ENCODE data around the gene UTP25. TPM values are rescaled to one million over a fixed set of nuclear protein-coding genes. Genes with fewer than 3 reads are reported as not detected.

The UTP25 gene
- total RNA-seq, 1 experiment from 2014 or later, result 12.7 TPM

- TF ChIP-seq ZBTB33 (IDR thresholded peaks at IDR 0.05; ENCODE audit: extremely low read depth, insufficient replicate concordance, low read length) (no peak), SP1 (IDR thresholded peaks at IDR 0.05; ENCODE audit: low read depth) (peak; percentile 72), ZNF274 (IDR thresholded peaks at IDR 0.05; ENCODE audit: low read depth, low read length) (no peak)
Measured at GRCh38 chr1:209805875-209806760, 21.7 kb upstream of the UTP25 start, which contains the start of gene IRF6 (continued).

- no TSS peak for BruUV-seq (replicated peaks)
- no peak overlapping the region for H3K4me3 ChIP-seq (replicated peaks in 1 of 2; ENCODE audit: low read depth in 1 of 2, low read length in 2 of 2)
- DNase-seq (ENCODE audit: low read depth, low spot score) (no peak), ATAC-seq (no peak)
- CTCF ChIA-PET, result interaction anchor here (1.3 to 1.6 kb wide), 3 partner anchors 9 to 20 kb away, joined by 4 to 13 read pairs (median 5); partner anchors contain the start of gene UTP25
- no peaks in the 10 kb centered on the region for H3K9me3 ChIP-seq (ENCODE audit: control insufficient read depth in 1 of 2, insufficient read depth in 1 of 2, low read depth in 1 of 2, low read length in 2 of 2)
- RAD21 ChIA-PET (ENCODE audit: low non-redundant PET in 1 of 2, low total read pairs in 2 of 2, uncharacterized antibody in 2 of 2, unreplicated experiment in 2 of 2), result no interaction called here
- no peaks in the 10 kb centered on the region for H3K9me2 ChIP-seq (ENCODE audit: insufficient read depth)
- H2AFZ ChIP-seq (ENCODE audit: low read depth, low read length, poor library complexity, severe bottlenecking), result no peak overlapping the region
- no peaks in the 10 kb centered on the region for H3K27me3 ChIP-seq (ENCODE audit: insufficient read depth, low read length)
- peaks cover 28% of the 10 kb centered on the region; the same call in 1 of the 2 replicates for H3K79me2 ChIP-seq (ENCODE audit: insufficient read depth, low read length)
- H3K4me1 ChIP-seq (ENCODE audit: control insufficient read depth in 1 of 2, insufficient read depth in 2 of 2, low read length in 2 of 2), result peaks cover 11 to 38% of the 10 kb centered on the region in 2 experiments
- no peak overlapping the region for H3K27ac ChIP-seq (ENCODE audit: low read depth, low read length)
- POLR2A ChIA-PET, result interaction anchor here (1.4 kb wide), 1 partner anchor 23 kb away, joined by 5 read pairs; the partner anchor contains the start of gene C1orf74
- H4K20me1 ChIP-seq (ENCODE audit: insufficient read depth), result no peaks in the 10 kb centered on the region
- no peaks in the 10 kb centered on the region for H3K36me3 ChIP-seq (ENCODE audit: control insufficient read depth in 1 of 2, insufficient read depth in 2 of 2, low read length in 2 of 2)
- H3K4me2 ChIP-seq (ENCODE audit: low read length), result peak overlapping the region; percentile 98
- intact Hi-C loops (cut with micrococcal nuclease), result no loop called here
- no peak overlapping the region for H3K9ac ChIP-seq (ENCODE audit: low read length)
- TF ChIP-seq EZH2phosphoT487 (IDR thresholded peaks at IDR 0.05; ENCODE audit: borderline replicate concordance) (no peak), JUND (IDR thresholded peaks at IDR 0.05) (no peak), ATF3 (IDR thresholded peaks at IDR 0.05) (no peak), ZNF274 (IDR thresholded peaks at IDR 0.05; ENCODE audit: low read depth, low read length) (no peak), ZFX (IDR thresholded peaks at IDR 0.05) (no peak), SRF (IDR thresholded peaks at IDR 0.05; ENCODE audit: low read depth) (no peak), SIN3A (IDR thresholded peaks at IDR 0.05; ENCODE audit: low read depth) (no peak; the same call in 1 of the 2 replicates), TCF7L2 (IDR thresholded peaks at IDR 0.05; ENCODE audit: borderline replicate concordance, extremely low read depth, insufficient read depth, insufficient read length) (no peak), FOSL1 (IDR thresholded peaks at IDR 0.05; ENCODE audit: low read depth) (no peak), EZH2 (IDR thresholded peaks at IDR 0.05) (no peak), CBX3 (IDR thresholded peaks at IDR 0.05; ENCODE audit: low read depth) (no peak), POLR2AphosphoS5 (IDR thresholded peaks at IDR 0.05; ENCODE audit: low read depth, low read length) (no peak), ELF1 (IDR thresholded peaks at IDR 0.05; ENCODE audit: borderline replicate concordance, low read depth) (no peak), SP1 (IDR thresholded peaks at IDR 0.05; ENCODE audit: low read depth) (no peak), YY1 (IDR thresholded peaks at IDR 0.05; ENCODE audit: extremely low read depth, insufficient replicate concordance, low read depth, low read length) (no peak), POLR2A (IDR thresholded peaks at IDR 0.05; ENCODE audit: borderline replicate concordance, extremely low read depth, insufficient read depth, insufficient read length) (no peak)
- TF ChIP-seq, protein P1, sequence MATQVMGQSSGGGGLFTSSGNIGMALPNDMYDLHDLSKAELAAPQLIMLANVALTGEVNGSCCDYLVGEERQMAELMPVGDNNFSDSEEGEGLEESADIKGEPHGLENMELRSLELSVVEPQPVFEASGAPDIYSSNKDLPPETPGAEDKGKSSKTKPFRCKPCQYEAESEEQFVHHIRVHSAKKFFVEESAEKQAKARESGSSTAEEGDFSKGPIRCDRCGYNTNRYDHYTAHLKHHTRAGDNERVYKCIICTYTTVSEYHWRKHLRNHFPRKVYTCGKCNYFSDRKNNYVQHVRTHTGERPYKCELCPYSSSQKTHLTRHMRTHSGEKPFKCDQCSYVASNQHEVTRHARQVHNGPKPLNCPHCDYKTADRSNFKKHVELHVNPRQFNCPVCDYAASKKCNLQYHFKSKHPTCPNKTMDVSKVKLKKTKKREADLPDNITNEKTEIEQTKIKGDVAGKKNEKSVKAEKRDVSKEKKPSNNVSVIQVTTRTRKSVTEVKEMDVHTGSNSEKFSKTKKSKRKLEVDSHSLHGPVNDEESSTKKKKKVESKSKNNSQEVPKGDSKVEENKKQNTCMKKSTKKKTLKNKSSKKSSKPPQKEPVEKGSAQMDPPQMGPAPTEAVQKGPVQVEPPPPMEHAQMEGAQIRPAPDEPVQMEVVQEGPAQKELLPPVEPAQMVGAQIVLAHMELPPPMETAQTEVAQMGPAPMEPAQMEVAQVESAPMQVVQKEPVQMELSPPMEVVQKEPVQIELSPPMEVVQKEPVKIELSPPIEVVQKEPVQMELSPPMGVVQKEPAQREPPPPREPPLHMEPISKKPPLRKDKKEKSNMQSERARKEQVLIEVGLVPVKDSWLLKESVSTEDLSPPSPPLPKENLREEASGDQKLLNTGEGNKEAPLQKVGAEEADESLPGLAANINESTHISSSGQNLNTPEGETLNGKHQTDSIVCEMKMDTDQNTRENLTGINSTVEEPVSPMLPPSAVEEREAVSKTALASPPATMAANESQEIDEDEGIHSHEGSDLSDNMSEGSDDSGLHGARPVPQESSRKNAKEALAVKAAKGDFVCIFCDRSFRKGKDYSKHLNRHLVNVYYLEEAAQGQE (IDR thresholded peaks at IDR 0.05; ENCODE audit: low read depth), result no peak
- TF ChIP-seq, protein P2, sequence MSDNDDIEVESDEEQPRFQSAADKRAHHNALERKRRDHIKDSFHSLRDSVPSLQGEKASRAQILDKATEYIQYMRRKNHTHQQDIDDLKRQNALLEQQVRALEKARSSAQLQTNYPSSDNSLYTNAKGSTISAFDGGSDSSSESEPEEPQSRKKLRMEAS (IDR thresholded peaks at IDR 0.05), result no peak
Measured at GRCh38 chr1:209807509-209807908, 20.3 kb upstream of the UTP25 start.
